HL-60/S4 (cell line): ENCODE data around the gene TSPAN32.

Experiments used
- in situ Hi-C: fragments of 300-500 bp; cut with MboI; formaldehyde crosslinking; loops from 2 replicates; pipeline ENCODE4 v1.14.3; 2022; ENCODE audit warnings: low sequenced_read_pairs

Gene TSPAN32

DNA sequence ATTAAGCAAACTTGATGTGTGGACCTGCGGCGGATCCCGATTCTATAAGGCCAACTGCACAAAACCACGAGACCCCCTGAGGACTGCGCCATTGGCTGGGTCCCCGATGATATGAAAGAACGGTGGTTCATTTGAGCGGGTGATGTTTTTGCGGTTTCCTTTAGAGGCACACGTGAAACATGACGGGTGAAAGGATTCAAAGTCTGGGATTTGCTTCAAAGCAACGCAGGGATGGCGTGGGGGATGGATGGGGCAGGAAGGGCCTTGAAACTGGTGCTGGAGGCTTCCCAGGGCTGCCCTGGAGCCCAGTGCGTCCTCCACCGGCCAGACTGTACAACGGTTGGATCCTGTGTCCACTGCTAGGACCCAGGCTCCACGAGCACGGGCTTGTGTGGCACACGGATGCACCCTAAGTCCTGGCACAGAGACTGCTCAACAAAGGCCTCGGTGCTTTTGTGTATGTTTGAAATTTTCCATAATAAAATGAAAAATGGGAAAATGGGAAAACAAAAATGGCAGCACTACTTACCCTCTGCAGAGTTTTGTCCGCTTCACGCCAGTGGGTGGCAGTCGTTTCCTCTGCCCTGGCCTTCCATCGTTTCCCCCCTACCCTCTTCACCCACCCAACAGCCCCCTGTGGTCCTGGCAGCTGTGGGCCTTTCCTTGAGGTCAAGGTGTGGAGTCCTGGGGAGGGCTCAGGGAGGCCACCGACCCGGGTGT, 35.1 kb upstream of the TSPAN32 start:
- in situ Hi-C loops = no loop called here

GRCh38 chr11:2267306-2267850, 34.4 kb upstream of the TSPAN32 start:
- in situ Hi-C loops = no loop called here

GRCh38 chr11:2267851-2268728, 33.7 kb upstream of the TSPAN32 start:
- in situ Hi-C loops = no loop called here

GRCh38 chr11:2268729-2269600, 32.8 kb upstream of the TSPAN32 start:
- in situ Hi-C loops = no loop called here

DNA sequence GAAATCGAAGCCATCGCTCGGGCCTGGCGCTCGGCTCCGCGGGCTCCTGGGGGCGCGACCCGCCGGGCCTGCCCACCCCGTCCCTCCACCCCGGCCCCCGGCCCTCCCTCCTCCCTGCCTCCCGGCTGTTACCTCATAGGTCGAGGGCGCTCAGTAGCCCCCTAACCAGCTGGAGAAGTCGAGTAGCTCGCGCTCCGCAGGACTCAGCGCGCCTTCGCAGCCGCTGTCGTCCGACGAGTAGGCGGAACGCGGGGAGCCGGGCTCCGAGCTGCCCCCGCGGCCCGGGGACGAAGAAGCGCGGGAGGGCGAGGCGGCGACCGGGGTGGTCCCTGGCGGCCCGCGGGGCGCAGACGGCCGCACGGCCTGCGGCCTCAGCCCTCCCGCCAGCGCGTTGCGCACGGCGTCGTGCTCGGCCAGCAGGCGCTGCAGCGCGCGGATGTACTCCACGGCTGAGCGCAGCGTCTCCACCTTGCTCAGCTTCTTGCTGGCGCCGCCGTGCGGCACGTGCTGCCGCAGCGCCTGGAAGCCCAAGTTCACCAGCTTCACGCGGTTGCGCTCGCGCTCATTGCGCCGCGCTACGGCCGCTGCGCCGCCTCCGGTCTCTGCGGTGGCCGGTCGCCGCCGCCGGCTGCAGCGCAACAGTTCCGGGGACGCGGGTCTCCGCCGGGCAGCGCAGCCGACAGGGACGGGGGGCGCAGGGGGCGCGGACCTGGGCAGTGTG, 32.1 kb upstream of the TSPAN32 start:
- in situ Hi-C loops = no loop called here

- in situ Hi-C loops = no loop called here
Measured at GRCh38 chr11:2270322-2271076, 31.3 kb upstream of the TSPAN32 start, which contains the start of gene ASCL2. TSS of gene ASCL2 (minus strand) at chr11:2270588. CDS start at chr11:2270332, 256 bp downstream.

GRCh38 chr11:2271077-2271326, 30.8 kb upstream of the TSPAN32 start:
- in situ Hi-C loops = no loop called here

DNA sequence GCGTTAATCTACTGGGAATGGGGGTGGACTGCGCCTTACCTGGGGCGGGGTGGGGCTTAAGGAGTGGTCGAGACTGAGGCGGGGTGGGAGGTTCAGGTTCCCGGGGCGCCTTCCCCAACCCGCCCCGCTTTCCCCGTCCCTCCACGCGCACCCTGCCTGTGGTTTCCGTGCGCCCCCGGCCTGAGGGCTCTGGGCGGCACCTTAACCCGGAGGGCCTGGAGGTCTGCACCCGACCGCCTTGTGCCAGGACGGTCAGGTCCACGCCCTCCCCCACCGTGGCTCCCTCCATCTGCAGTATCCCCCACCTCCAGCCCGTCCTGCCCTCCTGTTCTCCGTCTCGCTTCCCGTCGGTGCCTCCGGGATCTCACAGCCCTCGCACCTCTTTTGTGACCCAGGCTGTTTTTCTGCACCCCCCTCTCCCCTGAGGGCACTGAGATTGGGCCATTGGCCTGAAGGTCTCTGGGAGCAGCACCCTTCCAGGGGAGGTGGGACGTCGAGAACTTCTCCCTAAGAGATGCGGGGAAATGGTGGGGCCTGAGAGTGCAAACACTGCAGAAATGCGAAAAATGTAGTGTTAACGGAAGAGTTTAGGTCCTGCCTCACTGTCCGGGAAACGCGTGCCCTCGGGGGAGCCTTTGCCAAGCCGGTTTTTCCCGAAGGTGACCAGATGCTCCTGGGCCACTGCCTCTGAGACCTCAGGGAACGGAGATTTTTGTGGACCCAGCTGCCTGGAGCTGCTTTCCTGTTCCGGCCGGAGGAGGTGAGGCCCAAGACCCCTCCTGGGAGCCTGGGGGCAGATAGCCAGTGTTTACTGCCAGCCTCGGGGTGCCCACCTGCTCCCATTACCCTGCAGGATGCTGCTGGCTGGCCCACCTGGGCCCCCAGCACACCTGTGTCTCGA, 30.2 kb upstream of the TSPAN32 start:
- in situ Hi-C loops = no loop called here

- in situ Hi-C loops = no loop called here
Measured at GRCh38 chr11:2272228-2272945, 29.4 kb upstream of the TSPAN32 start.

DNA sequence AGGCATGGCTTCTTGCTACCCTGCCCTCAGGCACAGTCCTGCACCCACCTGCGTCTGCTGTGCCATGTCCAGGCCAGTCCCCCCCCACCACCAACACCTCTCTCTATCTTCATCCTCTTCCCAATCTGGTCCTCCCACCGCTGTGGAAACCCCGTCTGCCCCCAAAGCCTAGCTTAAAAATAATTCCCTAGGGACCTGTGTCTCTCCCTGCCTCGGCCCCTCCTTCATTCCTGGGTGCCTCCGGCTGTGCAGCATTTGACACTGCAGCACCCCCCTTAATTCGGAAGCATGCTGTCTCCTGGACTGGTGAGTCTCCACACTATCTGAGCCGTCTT, 28.9 kb upstream of the TSPAN32 start:
- in situ Hi-C loops = no loop called here

GRCh38 chr11:2273311-2273710, 28.5 kb upstream of the TSPAN32 start:
- in situ Hi-C loops = no loop called here

- in situ Hi-C loops = no loop called here
Measured at GRCh38 chr11:2273771-2274170, 28.0 kb upstream of the TSPAN32 start.

DNA sequence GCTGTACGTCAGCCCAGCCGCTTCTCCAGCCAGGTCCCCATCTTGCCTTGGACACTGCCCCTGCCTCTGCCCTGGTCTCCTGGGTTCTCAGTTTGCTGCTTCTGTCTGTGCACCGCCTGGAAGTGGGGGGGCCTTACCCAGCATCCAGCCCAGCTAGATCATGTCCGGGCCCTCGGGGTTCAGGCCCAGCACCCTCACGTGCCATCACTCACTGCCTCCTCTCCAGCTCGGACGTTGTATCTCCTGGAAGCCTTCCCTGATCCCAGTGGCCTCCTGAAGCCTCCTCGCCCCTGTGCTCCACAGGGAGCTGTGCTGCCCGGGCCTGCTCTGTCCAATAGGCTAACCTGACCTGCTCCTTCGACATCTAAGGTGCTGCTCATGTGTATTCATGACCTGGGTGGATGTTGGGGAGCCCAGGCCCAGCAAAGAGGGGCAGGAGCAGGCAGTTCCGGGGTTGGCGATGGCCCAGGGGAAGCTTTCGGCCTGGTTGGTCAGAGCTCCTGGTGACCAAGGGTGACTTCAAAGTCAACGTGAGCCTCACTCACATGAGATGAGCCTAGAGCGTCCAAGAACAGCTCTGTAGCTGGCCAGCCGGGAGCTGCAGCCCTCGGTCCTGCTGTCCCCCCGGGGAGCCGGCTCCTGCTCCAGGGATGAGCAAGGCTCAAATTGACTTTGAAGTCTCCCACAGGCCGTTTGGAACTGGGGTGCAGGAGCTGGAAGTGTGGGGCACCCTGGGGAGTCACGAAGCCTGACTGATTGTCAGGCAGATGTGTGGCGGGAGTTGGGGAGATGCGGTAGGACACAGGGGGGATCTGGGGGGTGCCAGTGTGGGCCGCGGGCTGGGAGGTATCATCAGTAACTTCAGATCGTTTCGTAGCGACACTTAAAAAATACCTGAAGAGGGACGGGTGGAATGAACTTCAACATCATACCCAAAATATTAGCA, 26.2 kb upstream of the TSPAN32 start:
- in situ Hi-C loops = no loop called here

DNA sequence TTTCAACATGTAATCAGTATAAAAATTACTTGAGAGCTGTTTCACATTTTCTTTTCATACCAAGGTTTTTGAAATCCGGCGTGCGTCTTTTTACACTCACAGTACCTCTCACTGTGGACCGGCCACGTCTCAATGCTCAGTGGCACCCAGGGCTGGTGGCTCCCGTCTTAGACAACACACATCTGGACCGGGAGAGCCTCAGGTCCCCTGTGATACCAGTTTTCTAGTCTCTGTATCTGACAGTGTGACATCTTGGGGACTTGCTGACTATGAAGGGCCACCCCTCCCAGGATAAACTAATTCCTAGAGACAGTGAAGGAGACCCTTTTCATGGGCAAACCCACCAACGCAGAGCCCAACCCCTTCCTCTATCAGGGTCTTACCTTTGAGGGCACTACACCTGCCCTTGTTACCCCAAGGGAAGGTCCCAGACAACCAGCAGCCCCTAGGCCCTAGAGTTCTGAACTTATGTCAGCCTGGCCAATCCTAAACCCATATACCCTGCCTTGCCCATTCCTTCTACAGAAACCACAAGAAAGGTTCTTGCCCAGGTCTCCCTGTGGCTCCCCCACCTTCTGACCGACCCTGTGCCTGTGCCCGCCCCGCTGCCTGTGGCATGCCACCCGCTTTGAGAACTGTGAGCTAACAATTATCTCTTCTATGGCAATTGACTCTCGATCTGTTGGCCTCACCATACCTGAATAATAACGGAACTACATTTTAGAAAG, 25.4 kb upstream of the TSPAN32 start:
- in situ Hi-C loops = no loop called here

GRCh38 chr11:2277008-2277346, 24.8 kb upstream of the TSPAN32 start:
- in situ Hi-C loops = no loop called here

- in situ Hi-C loops = no loop called here
Measured at GRCh38 chr11:2277933-2278523, 23.8 kb upstream of the TSPAN32 start.
